ENCODE measurements around the gene NDUFA6. TPM values are rescaled to one million over a fixed set of nuclear protein-coding genes. Genes with fewer than 3 reads are reported as not detected.
"Not testable (repeated sequence)": the region's sequence is repeated elsewhere in the genome, so short reads cannot be mapped to it uniquely, and the experiment has no call there.

Gene NDUFA6
- total RNA-seq, 1 experiment from 2014 or later: 114 TPM

GRCh38 chr22:42071508-42071907 is 19.1 kb downstream of the NDUFA6 start:
- not testable (repeated sequence) for DNase-seq (ENCODE audit: low read depth in 1 of 2, low spot score in 2 of 2); H3K9me3 ChIP-seq (replicated peaks); H3K27me3 ChIP-seq (replicated peaks); H3K4me3 ChIP-seq
- H3K27ac ChIP-seq: 0 out of 2 replicates have a peak overlapping the region, but pooled peaks have one; percentile 33
- H3K36me3 ChIP-seq: peaks cover 20% of the 10 kb centered on the region
- peaks cover 35% of the 10 kb centered on the region for H3K4me1 ChIP-seq (replicated peaks)

- Histone ChIP-seq H3K27me3 (replicated peaks) (no peaks in the 10 kb centered on the region), H3K36me3 (peaks cover 20% of the 10 kb centered on the region), H3K9me3 (replicated peaks) (no peaks in the 10 kb centered on the region), H3K27ac (peak within 1 kb of the TSS; percentile 33), H3K4me1 (replicated peaks) (peaks cover 35% of the 10 kb centered on the region), H3K4me3 (peak within 1 kb of the TSS; percentile 53)
- peak; percentile 94 to 97 for DNase-seq (ENCODE audit: low read depth in 1 of 2, low spot score in 2 of 2)
These were observed 19.8 kb downstream of the NDUFA6 start, which contains the start of gene NAGA for GRCh38 chr22:42070517-42071422. Gene NAGA (minus strand): TSS chr22:42070812. CDS start chr22:42070297, 515 bp downstream.

- H3K4me3 ChIP-seq: peak overlapping the region; percentile 53
- no peaks in the 10 kb centered on the region for H3K9me3 ChIP-seq (replicated peaks)
- DNase-seq (ENCODE audit: low read depth in 1 of 2, low spot score in 2 of 2): no peak
- no peaks in the 10 kb centered on the region for H3K27me3 ChIP-seq (replicated peaks)
- peaks cover 24% of the 10 kb centered on the region for H3K36me3 ChIP-seq
- H3K4me1 ChIP-seq (replicated peaks): peaks cover 32% of the 10 kb centered on the region
- peak overlapping the region; percentile 33 for H3K27ac ChIP-seq
These were observed 20.6 kb downstream of the NDUFA6 start for GRCh38 chr22:42069801-42070516.

GRCh38 chr22:42068291-42068690 is 22.3 kb downstream of the NDUFA6 start:
- Histone ChIP-seq H3K27ac (no peak overlapping the region), H3K36me3 (peaks cover 24% of the 10 kb centered on the region), H3K4me3 (no peak overlapping the region), H3K9me3 (replicated peaks) (no peaks in the 10 kb centered on the region), H3K27me3 (replicated peaks) (no peaks in the 10 kb centered on the region), H3K4me1 (replicated peaks) (peaks cover 16% of the 10 kb centered on the region)
- DNase-seq (ENCODE audit: low read depth in 1 of 2, low spot score in 2 of 2): no peak

GRCh38 chr22:42067671-42068251 is 22.8 kb downstream of the NDUFA6 start:
- Histone ChIP-seq H3K9me3 (replicated peaks) (no peaks in the 10 kb centered on the region), H3K36me3 (peaks cover 24% of the 10 kb centered on the region), H3K4me3 (no peak overlapping the region), H3K27ac (no peak overlapping the region), H3K4me1 (replicated peaks) (peaks cover 16% of the 10 kb centered on the region), H3K27me3 (replicated peaks) (no peaks in the 10 kb centered on the region)
- no peak for DNase-seq (ENCODE audit: low read depth in 1 of 2, low spot score in 2 of 2)

GRCh38 chr22:42066937-42067336 is 23.6 kb downstream of the NDUFA6 start:
- no peaks in the 10 kb centered on the region for H3K9me3 ChIP-seq (replicated peaks)
- peaks cover 29% of the 10 kb centered on the region for H3K36me3 ChIP-seq
- no peaks in the 10 kb centered on the region for H3K27me3 ChIP-seq (replicated peaks)
- peaks cover 16% of the 10 kb centered on the region for H3K4me1 ChIP-seq (replicated peaks)
- H3K4me3 ChIP-seq: no peak overlapping the region
- no peak overlapping the region for H3K27ac ChIP-seq
- DNase-seq (ENCODE audit: low read depth in 1 of 2, low spot score in 2 of 2): no peak

GRCh38 chr22:42066126-42066761 is 24.3 kb downstream of the NDUFA6 start:
- Histone ChIP-seq H3K27me3 (replicated peaks) (no peaks in the 10 kb centered on the region), H3K27ac (no peak overlapping the region), H3K9me3 (replicated peaks) (no peaks in the 10 kb centered on the region), H3K36me3 (peaks cover 33% of the 10 kb centered on the region), H3K4me1 (replicated peaks) (peaks cover 13% of the 10 kb centered on the region), H3K4me3 (no peak overlapping the region)
- DNase-seq (ENCODE audit: low read depth in 1 of 2, low spot score in 2 of 2): no peak

GRCh38 chr22:42065438-42066125 is 25.0 kb downstream of the NDUFA6 start:
- H3K27me3 ChIP-seq (replicated peaks): no peaks in the 10 kb centered on the region
- peak in 1 of 2 experiments; percentile 31 for DNase-seq (ENCODE audit: low read depth in 1 of 2, low spot score in 2 of 2)
- peaks cover 38% of the 10 kb centered on the region for H3K36me3 ChIP-seq
- no peaks in the 10 kb centered on the region for H3K9me3 ChIP-seq (replicated peaks)
- H3K4me3 ChIP-seq: no peak overlapping the region
- H3K4me1 ChIP-seq (replicated peaks): peaks cover 8% of the 10 kb centered on the region
- no peak overlapping the region for H3K27ac ChIP-seq

- H3K36me3 ChIP-seq: peaks cover 40% of the 10 kb centered on the region
- peak in 1 of 2 experiments; percentile 34 for DNase-seq (ENCODE audit: low read depth in 1 of 2, low spot score in 2 of 2)
- no peak overlapping the region for H3K27ac ChIP-seq
- H3K9me3 ChIP-seq (replicated peaks): no peaks in the 10 kb centered on the region; the same call in 1 of the 2 replicates
- no peak overlapping the region for H3K4me3 ChIP-seq
- peaks cover 1% of the 10 kb centered on the region for H3K4me1 ChIP-seq (replicated peaks)
- H3K27me3 ChIP-seq (replicated peaks): no peaks in the 10 kb centered on the region
These were observed 25.9 kb downstream of the NDUFA6 start for GRCh38 chr22:42064629-42065028.

- H3K4me3 ChIP-seq: no peak overlapping the region
- H3K4me1 ChIP-seq (replicated peaks): no peaks in the 10 kb centered on the region
- no peaks in the 10 kb centered on the region; the same call in 1 of the 2 replicates for H3K9me3 ChIP-seq (replicated peaks)
- H3K27ac ChIP-seq: no peak overlapping the region
- H3K36me3 ChIP-seq: peaks cover 36% of the 10 kb centered on the region
- no peaks in the 10 kb centered on the region for H3K27me3 ChIP-seq (replicated peaks)
- DNase-seq (ENCODE audit: low read depth in 1 of 2, low spot score in 2 of 2): peak in 1 of 2 experiments; percentile 35
These were observed 27.9 kb downstream of the NDUFA6 start for GRCh38 chr22:42062506-42063170.

- peaks cover 33% of the 10 kb centered on the region for H3K36me3 ChIP-seq
- peak in 1 of 2 experiments; percentile 28 for DNase-seq (ENCODE audit: low read depth in 1 of 2, low spot score in 2 of 2)
- H3K4me1 ChIP-seq (replicated peaks): no peaks in the 10 kb centered on the region
- H3K9me3 ChIP-seq (replicated peaks): peaks cover 3% of the 10 kb centered on the region
- H3K4me3 ChIP-seq: no peak overlapping the region
- H3K27ac ChIP-seq: no peak overlapping the region
- no peaks in the 10 kb centered on the region for H3K27me3 ChIP-seq (replicated peaks)
These were observed 29.5 kb downstream of the NDUFA6 start for GRCh38 chr22:42061041-42061440.

- Histone ChIP-seq H3K4me1 (replicated peaks) (no peaks in the 10 kb centered on the region), H3K4me3 (no peak overlapping the region), H3K9me3 (replicated peaks) (peaks cover 3% of the 10 kb centered on the region), H3K27me3 (replicated peaks) (no peaks in the 10 kb centered on the region), H3K36me3 (peaks cover 29% of the 10 kb centered on the region), H3K27ac (no peak overlapping the region)
- no peak for DNase-seq (ENCODE audit: low read depth in 1 of 2, low spot score in 2 of 2)
These were observed 30.1 kb downstream of the NDUFA6 start for GRCh38 chr22:42060489-42060888.
